ENCODE measurements around the gene CTNNA2. TPM values are rescaled to one million over a fixed set of nuclear protein-coding genes. Genes with fewer than 3 reads are reported as not detected.
A peak's percentile ranks its signal among the peaks of the same experiment; 100 is the strongest.
"Not testable (repeated sequence)": the region's sequence is repeated elsewhere in the genome, so short reads cannot be mapped to it uniquely, and the experiment has no call there.

Gene CTNNA2
- total RNA-seq, 2 donors from 2014 or later = 0.37 to 0.92 TPM

DNA sequence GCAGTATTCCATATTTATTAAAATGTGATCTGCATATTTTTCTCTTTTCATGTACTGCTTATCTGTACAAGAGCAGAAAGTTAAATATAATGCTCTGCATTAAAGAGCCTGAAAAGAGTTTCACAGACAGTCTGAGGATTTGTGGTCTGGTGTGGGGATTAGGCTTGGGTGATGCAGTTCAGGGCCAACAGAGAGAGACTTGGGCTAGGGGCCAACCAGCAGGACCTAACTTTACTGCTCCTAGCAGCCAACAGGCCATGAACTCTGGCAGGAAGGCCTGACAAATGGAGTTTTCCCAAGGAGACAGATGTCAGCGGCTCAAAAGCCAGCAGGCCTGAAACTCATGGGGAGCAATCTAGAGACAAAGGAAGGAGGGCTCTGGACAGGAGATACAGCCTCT lies 622.1 kb downstream of the CTNNA2 start:
- intact Hi-C loops (cut with DNase I, micrococcal nuclease) = no loop called here
- no peak for DNase-seq
- no peak for ATAC-seq

DNA sequence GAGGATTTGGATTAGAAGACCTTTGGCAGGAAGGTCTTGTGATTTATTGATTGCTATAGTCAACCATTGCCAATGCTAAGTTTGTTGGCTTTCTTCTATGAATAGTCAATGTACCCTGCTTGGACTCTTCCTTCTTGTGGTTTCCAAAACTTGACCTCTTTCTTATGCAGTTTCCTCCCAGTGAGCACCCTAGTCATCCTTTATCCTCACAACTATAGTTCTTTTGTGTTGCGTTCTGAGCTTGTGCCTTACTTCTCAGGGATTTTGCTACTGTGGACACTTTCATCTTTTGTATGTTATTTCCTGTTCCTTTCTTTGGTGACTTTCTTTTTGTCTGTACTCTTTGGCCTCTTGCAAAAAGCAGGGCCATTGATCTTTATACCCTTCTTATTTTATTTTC lies 623.5 kb downstream of the CTNNA2 start:
- intact Hi-C loops (cut with DNase I, micrococcal nuclease) = no loop called here
- DNase-seq = no peak
- no peak for ATAC-seq

- intact Hi-C loops (cut with DNase I, micrococcal nuclease) = no loop called here
- ATAC-seq = no peak
Observed at GRCh38 chr2:80139001-80139400, 626.1 kb downstream of the CTNNA2 start.

GRCh38 chr2:80141007-80141726 lies 628.3 kb downstream of the CTNNA2 start:
- intact Hi-C loops (cut with DNase I, micrococcal nuclease) = no loop called here
- ATAC-seq = no peak
- no peak for DNase-seq

More at GRCh38 chr2:80139001-80139400, 626.1 kb downstream of the CTNNA2 start:
- no peak for DNase-seq

DNA sequence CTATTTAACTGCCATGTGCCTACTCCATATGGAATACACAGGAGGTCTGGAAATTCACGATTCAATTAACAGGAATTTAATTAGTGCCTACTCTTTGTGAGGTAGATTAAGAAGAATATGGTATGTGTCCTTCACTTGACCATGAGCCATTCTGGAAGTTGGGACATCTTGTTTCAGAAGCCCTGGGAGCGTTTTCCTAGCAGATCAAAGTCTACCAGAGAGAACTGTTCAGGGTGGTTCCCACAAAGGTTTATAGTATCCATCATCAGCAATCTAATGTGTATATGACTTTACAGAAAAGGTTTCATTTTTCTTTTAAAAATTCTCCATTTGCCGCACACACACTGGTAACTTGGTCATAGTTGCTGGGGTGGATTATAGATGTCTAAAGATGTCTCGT lies 632.6 kb downstream of the CTNNA2 start:
- intact Hi-C loops (cut with DNase I, micrococcal nuclease) = no loop called here
- no peak for DNase-seq
- peak; percentile 97 for ATAC-seq

- intact Hi-C loops (cut with DNase I, micrococcal nuclease); ATAC-seq; DNase-seq: not testable (repeated sequence)
Observed at GRCh38 chr2:80146757-80147156, 633.9 kb downstream of the CTNNA2 start.

DNA sequence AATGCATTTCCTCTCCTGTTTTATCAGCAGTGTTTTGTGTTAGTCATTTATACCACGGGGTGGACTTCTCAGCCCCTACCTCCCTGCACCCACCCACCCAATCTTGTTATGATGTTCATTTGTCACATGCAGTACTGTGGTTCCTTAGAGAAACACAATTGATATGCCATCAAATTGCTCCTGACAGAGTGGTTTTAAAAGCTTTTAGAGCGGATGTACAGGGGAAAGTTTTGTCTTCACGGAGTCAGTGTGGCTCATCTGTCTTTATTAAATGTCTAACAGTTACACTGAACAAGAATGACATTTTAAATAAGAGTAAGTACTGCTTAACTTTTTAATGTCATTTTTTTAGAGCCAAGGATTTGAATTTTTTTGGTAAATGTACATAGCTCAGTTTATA lies 634.8 kb downstream of the CTNNA2 start:
- intact Hi-C loops (cut with DNase I, micrococcal nuclease) = no loop called here
- no peak for ATAC-seq
- DNase-seq = no peak

- intact Hi-C loops (cut with DNase I, micrococcal nuclease) = no loop called here
- no peak for DNase-seq
Observed at GRCh38 chr2:80148906-80149305, 636.1 kb downstream of the CTNNA2 start.

GRCh38 chr2:80149991-80150390 lies 637.1 kb downstream of the CTNNA2 start:
- DNase-seq (no peak), ATAC-seq (no peak)
- intact Hi-C loops (cut with DNase I, micrococcal nuclease) = no loop called here

More at GRCh38 chr2:80148906-80149305, 636.1 kb downstream of the CTNNA2 start:
- ATAC-seq = no peak

DNA sequence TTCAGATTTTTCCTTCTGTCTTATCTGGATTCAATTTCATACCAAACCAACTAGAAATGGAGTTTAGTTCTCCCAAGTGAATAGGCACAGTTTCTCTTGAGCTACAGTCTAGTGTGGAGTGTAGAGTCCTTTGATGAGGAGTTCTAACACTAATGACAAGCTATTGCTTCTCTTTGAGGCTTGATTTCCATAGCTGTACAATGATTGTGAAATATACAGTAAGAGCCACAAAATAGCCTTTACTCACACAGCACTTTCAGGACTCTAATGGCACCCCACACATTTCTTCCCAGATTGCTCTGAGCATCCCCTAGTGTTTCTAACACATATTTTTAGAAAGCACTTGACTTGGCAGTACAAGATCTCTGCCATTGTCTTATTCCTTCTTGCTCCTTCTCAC lies 638.4 kb downstream of the CTNNA2 start:
- ATAC-seq (no peak), DNase-seq (no peak)
- intact Hi-C loops (cut with DNase I, micrococcal nuclease) = no loop called here

GRCh38 chr2:80151651-80152050 lies 638.8 kb downstream of the CTNNA2 start:
- intact Hi-C loops (cut with DNase I, micrococcal nuclease) = no loop called here
- DNase-seq = no peak
- no peak for ATAC-seq

GRCh38 chr2:80153151-80153550 lies 640.3 kb downstream of the CTNNA2 start:
- no peak for ATAC-seq
- no peak for DNase-seq
- intact Hi-C loops (cut with DNase I, micrococcal nuclease) = no loop called here

DNA sequence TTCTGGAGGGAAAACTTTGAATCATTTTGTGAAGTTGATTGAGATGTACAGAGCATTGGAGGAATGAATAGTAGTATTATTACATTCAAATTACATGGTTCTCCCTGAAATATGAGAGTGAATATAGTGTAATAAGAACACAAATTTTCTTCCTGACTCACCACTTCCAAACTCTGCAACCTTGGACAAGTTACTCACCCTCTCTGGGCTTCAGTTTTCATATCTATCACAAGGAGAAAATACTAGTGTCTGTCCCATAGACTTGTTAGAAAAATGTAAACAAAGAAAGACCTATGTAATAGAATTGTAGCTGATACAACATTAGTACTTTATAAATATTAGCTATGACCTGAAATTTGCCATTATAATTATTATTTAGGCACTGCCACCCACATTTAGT lies 640.9 kb downstream of the CTNNA2 start:
- ATAC-seq (no peak), DNase-seq (no peak)
- intact Hi-C loops (cut with DNase I, micrococcal nuclease) = no loop called here

GRCh38 chr2:80154231-80154915 lies 641.5 kb downstream of the CTNNA2 start:
- ATAC-seq (no peak), DNase-seq (no peak)
- intact Hi-C loops (cut with DNase I, micrococcal nuclease) = no loop called here

DNA sequence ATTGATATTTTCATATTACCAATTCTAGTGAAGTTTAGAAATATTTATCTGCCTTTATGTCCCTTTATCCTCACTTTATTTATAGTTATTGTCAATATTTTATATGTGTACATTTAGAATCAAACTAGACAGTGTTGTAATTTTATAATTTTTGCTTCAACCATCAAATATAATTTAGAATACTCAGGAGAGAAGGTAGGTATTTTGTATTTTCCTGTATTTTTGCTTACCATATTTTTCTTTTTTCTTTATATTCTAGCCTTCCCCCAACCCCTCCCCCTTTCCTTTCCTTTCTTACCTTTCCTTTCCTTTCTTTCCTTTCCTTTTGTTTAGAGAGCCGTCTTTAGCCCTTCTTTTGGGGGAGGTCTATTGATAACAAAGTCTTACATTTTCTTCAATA lies 651.5 kb downstream of the CTNNA2 start:
- intact Hi-C loops (cut with DNase I, micrococcal nuclease) = no loop called here
- ATAC-seq = no peak
- DNase-seq = no peak

DNA sequence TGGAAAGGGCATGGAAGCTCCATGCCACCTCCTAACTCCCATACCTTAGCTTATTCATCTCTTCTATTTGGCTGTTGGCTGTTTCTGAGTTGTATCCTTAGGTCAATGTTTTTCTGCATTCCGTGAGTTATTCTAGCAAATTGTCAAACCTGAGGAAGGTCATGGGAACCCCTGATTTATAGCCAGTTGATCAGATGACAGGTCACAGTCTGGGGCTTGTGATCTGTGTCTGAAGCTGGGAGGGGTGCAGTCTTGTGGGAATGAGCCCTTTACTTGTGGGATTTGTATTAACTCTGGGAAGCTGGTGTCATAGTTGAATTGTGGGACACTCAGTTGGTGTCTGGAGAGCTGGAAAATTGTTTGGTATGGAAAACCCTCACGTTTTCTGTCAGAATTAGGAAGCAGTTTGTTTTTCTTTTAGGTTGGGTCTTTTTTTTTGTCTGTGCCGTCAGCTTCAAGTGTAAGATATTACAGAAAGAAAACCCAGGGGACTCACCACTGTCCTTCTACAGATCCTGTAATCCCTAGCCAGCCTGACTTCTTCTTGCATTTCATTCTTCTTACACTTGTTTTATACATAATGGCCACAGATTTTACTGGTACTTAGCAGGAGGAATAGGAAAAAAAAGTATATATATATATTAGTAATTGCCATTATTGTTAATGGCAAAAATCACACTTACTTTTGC lies 653.8 kb downstream of the CTNNA2 start:
- DNase-seq (no peak), ATAC-seq (no peak)
- intact Hi-C loops (cut with DNase I, micrococcal nuclease) = no loop called here

GRCh38 chr2:80167284-80167808 lies 654.5 kb downstream of the CTNNA2 start:
- DNase-seq (no peak), ATAC-seq (no peak)
- intact Hi-C loops (cut with DNase I, micrococcal nuclease) = no loop called here

GRCh38 chr2:80168037-80168436 lies 655.2 kb downstream of the CTNNA2 start:
- ATAC-seq (no peak), DNase-seq (no peak)
- intact Hi-C loops (cut with DNase I, micrococcal nuclease) = no loop called here

DNA sequence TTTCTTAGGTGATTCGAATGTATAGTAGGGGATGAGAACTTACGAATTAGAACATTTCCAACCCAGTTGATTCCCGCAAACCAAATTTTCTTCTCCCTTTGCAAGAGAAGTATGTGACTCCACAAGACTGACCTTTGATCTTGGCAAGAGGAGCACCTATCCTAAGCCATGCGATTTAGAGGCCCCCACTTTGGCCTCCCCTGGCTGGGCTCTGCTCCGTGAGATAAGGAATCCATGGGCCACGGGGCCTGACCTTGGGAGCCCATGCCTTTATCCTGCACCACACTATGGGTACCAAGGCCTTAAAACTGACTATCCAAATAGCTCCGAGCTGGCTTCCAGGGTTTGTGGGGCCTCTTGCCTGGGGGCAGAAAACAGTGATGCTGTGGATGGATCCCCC lies 656.0 kb downstream of the CTNNA2 start:
- no peak for DNase-seq
- intact Hi-C loops (cut with DNase I, micrococcal nuclease) = no loop called here
- no peak for ATAC-seq

Data from left colon (tissue), 2 donors.